Stimulated activated naive B cell treated with anti-CD40 and anti-IgM and Interleukin-4, amounts not matched to agents 10 μg/mL and 1 μg/mL and 100 μg/mL, for 72 hours (primary cell): ENCODE measurements around the gene GLI3.

Source experiments
- ATAC-seq, 2 donors: fragments of 150-1000 bp; cut with Tn5 transposase; replicated peaks; 2 replicates each; pipeline ENCODE4 v1.10.0; 2021; ENCODE audit warnings: moderate library complexity in 1 of 2
- DNase-seq: peaks from one replicate; pipeline ENCODE4 v3.0.0; 2021
- H3K27ac Mint-ChIP-seq: one replicate; pipeline ENCODE4 v1.8.0; 2022; ENCODE audit warnings: mild to moderate bottlenecking, mixed read lengths
- H3K27me3 Mint-ChIP-seq, 2 donors: one replicate each; pipeline ENCODE4 v1.8.0; 2022; ENCODE audit warnings: mixed read lengths in 2 of 2
- H3K36me3 Mint-ChIP-seq, 2 donors: one replicate each; pipeline ENCODE4 v1.8.0; 2022; ENCODE audit warnings: mixed read lengths in 2 of 2, mild to moderate bottlenecking in 1 of 2
- H3K4me1 Mint-ChIP-seq, 2 donors: one replicate each; pipeline ENCODE4 v1.8.0; 2022; ENCODE audit warnings: mixed read lengths in 2 of 2, mild to moderate bottlenecking in 1 of 2
- H3K4me3 Mint-ChIP-seq, 2 donors: one replicate each; pipeline ENCODE4 v1.8.0; 2022; ENCODE audit warnings: mild to moderate bottlenecking in 2 of 2, mixed read lengths in 2 of 2, moderate library complexity in 1 of 2
- H3K9me3 Mint-ChIP-seq, 2 donors: one replicate each; pipeline ENCODE4 v1.8.0; 2022; ENCODE audit warnings: mixed read lengths in 2 of 2, mild to moderate bottlenecking in 1 of 2

Gene GLI3

GRCh38 chr7:42192851-42193461 lies 44.1 kb downstream of the GLI3 start:
- no peaks in the 10 kb centered on the region for H3K9me3 Mint-ChIP-seq
- H3K36me3 Mint-ChIP-seq: peaks cover 0 to 2% of the 10 kb centered on the region in 2 donors
- H3K4me3 Mint-ChIP-seq: no peak overlapping the region
- DNase-seq (no peak), ATAC-seq (peak in 1 of 2 donors; percentile 52)
- H3K27me3 Mint-ChIP-seq: no peaks in the 10 kb centered on the region
- H3K4me1 Mint-ChIP-seq: peaks cover 4 to 9% of the 10 kb centered on the region in 2 donors
- H3K27ac Mint-ChIP-seq: no peak overlapping the region

GRCh38 chr7:42192066-42192465 lies 44.9 kb downstream of the GLI3 start:
- Mint-ChIP-seq H3K27ac (no peak overlapping the region), H3K4me3 (no peak overlapping the region), H3K9me3 (no peaks in the 10 kb centered on the region), H3K27me3 (no peaks in the 10 kb centered on the region), H3K36me3 (peaks cover 0 to 2% of the 10 kb centered on the region in 2 donors), H3K4me1 (peaks cover 4 to 9% of the 10 kb centered on the region in 2 donors)
- ATAC-seq (no peak), DNase-seq (no peak)

GRCh38 chr7:42189535-42189934 lies 47.5 kb downstream of the GLI3 start:
- H3K4me1 Mint-ChIP-seq: peaks cover 4 to 9% of the 10 kb centered on the region in 2 donors
- H3K9me3 Mint-ChIP-seq: no peaks in the 10 kb centered on the region
- H3K27me3 Mint-ChIP-seq: peaks cover 3 to 6% of the 10 kb centered on the region in 2 donors
- peaks cover 0 to 2% of the 10 kb centered on the region in 2 donors for H3K36me3 Mint-ChIP-seq
- no peak overlapping the region for H3K4me3 Mint-ChIP-seq
- DNase-seq: no peak
- no peak for ATAC-seq
- H3K27ac Mint-ChIP-seq: no peak overlapping the region

GRCh38 chr7:42186151-42186550 lies 50.9 kb downstream of the GLI3 start:
- Mint-ChIP-seq H3K27me3 (peaks cover 3 to 6% of the 10 kb centered on the region in 2 donors), H3K9me3 (no peaks in the 10 kb centered on the region), H3K36me3 (no peaks in the 10 kb centered on the region), H3K4me1 (no peaks in the 10 kb centered on the region), H3K4me3 (no peak overlapping the region), H3K27ac (no peak overlapping the region)
- ATAC-seq: no peak
- DNase-seq: no peak

GRCh38 chr7:42185726-42186125 lies 51.3 kb downstream of the GLI3 start:
- DNase-seq: no peak
- H3K36me3 Mint-ChIP-seq: no peaks in the 10 kb centered on the region
- no peaks in the 10 kb centered on the region for H3K9me3 Mint-ChIP-seq
- ATAC-seq: no peak
- peaks cover 3 to 6% of the 10 kb centered on the region in 2 donors for H3K27me3 Mint-ChIP-seq
- no peak overlapping the region for H3K4me3 Mint-ChIP-seq
- H3K27ac Mint-ChIP-seq: no peak overlapping the region
- no peaks in the 10 kb centered on the region for H3K4me1 Mint-ChIP-seq

GRCh38 chr7:42183547-42183946 lies 53.5 kb downstream of the GLI3 start:
- no peak overlapping the region for H3K4me3 Mint-ChIP-seq
- ATAC-seq (no peak), DNase-seq (no peak)
- no peaks in the 10 kb centered on the region for H3K36me3 Mint-ChIP-seq
- no peaks in the 10 kb centered on the region for H3K4me1 Mint-ChIP-seq
- H3K27ac Mint-ChIP-seq: no peak overlapping the region
- H3K9me3 Mint-ChIP-seq: peaks cover 0 to 2% of the 10 kb centered on the region in 2 donors
- H3K27me3 Mint-ChIP-seq: peaks cover 6 to 9% of the 10 kb centered on the region in 2 donors

GRCh38 chr7:42181566-42181965 lies 55.4 kb downstream of the GLI3 start:
- ATAC-seq (no peak), DNase-seq (no peak)
- no peak overlapping the region for H3K4me3 Mint-ChIP-seq
- H3K9me3 Mint-ChIP-seq: peaks cover 0 to 2% of the 10 kb centered on the region in 2 donors
- no peaks in the 10 kb centered on the region for H3K36me3 Mint-ChIP-seq
- no peak overlapping the region for H3K27ac Mint-ChIP-seq
- peaks cover 4 to 6% of the 10 kb centered on the region in 2 donors for H3K4me1 Mint-ChIP-seq
- peaks cover 6 to 9% of the 10 kb centered on the region in 2 donors for H3K27me3 Mint-ChIP-seq

- Mint-ChIP-seq H3K4me1 (peaks cover 4 to 6% of the 10 kb centered on the region in 2 donors), H3K27me3 (peaks cover under 1 to 5% of the 10 kb centered on the region in 2 donors), H3K9me3 (peaks cover 0 to 2% of the 10 kb centered on the region in 2 donors), H3K27ac (no peak overlapping the region), H3K36me3 (no peaks in the 10 kb centered on the region), H3K4me3 (no peak overlapping the region)
- DNase-seq: no peak
- no peak for ATAC-seq
Measured at GRCh38 chr7:42180806-42181205, 56.2 kb downstream of the GLI3 start.

- ATAC-seq: no peak
- H3K36me3 Mint-ChIP-seq: no peaks in the 10 kb centered on the region
- no peak overlapping the region for H3K27ac Mint-ChIP-seq
- no peak for DNase-seq
- peaks cover 0 to 2% of the 10 kb centered on the region in 2 donors for H3K9me3 Mint-ChIP-seq
- peaks cover 4 to 6% of the 10 kb centered on the region in 2 donors for H3K4me1 Mint-ChIP-seq
- no peak overlapping the region for H3K4me3 Mint-ChIP-seq
- H3K27me3 Mint-ChIP-seq: peaks cover 0 to 5% of the 10 kb centered on the region in 2 donors
Measured at GRCh38 chr7:42176724-42177101, 60.3 kb downstream of the GLI3 start.

- DNase-seq (no peak), ATAC-seq (no peak)
- Mint-ChIP-seq H3K9me3 (peaks cover 0 to 2% of the 10 kb centered on the region in 2 donors), H3K4me1 (peaks cover 4 to 6% of the 10 kb centered on the region in 2 donors), H3K27ac (no peak overlapping the region), H3K4me3 (no peak overlapping the region), H3K36me3 (no peaks in the 10 kb centered on the region), H3K27me3 (peaks cover 0 to 5% of the 10 kb centered on the region in 2 donors)
Measured at GRCh38 chr7:42175834-42176723, 60.9 kb downstream of the GLI3 start.

- ATAC-seq (no peak), DNase-seq (no peak)
- peaks cover 0 to 2% of the 10 kb centered on the region in 2 donors for H3K9me3 Mint-ChIP-seq
- no peak overlapping the region for H3K27ac Mint-ChIP-seq
- H3K36me3 Mint-ChIP-seq: no peaks in the 10 kb centered on the region
- H3K4me1 Mint-ChIP-seq: peaks cover 4 to 6% of the 10 kb centered on the region in 2 donors
- no peak overlapping the region for H3K4me3 Mint-ChIP-seq
- H3K27me3 Mint-ChIP-seq: peaks cover 0 to 2% of the 10 kb centered on the region in 2 donors
Measured at GRCh38 chr7:42174391-42174912, 62.6 kb downstream of the GLI3 start.

GRCh38 chr7:42170724-42171123 lies 66.3 kb downstream of the GLI3 start:
- no peaks in the 10 kb centered on the region for H3K9me3 Mint-ChIP-seq
- H3K4me3 Mint-ChIP-seq: no peak overlapping the region
- no peaks in the 10 kb centered on the region for H3K36me3 Mint-ChIP-seq
- DNase-seq (no peak), ATAC-seq (no peak)
- no peaks in the 10 kb centered on the region for H3K4me1 Mint-ChIP-seq
- no peaks in the 10 kb centered on the region for H3K27me3 Mint-ChIP-seq
- no peak overlapping the region for H3K27ac Mint-ChIP-seq

GRCh38 chr7:42168512-42168911 lies 68.5 kb downstream of the GLI3 start:
- Mint-ChIP-seq H3K27me3 (no peaks in the 10 kb centered on the region), H3K36me3 (no peaks in the 10 kb centered on the region), H3K27ac (no peak overlapping the region), H3K4me1 (no peaks in the 10 kb centered on the region), H3K4me3 (no peak overlapping the region), H3K9me3 (no peaks in the 10 kb centered on the region)
- ATAC-seq: no peak
- no peak for DNase-seq

GRCh38 chr7:42167631-42168236 lies 69.3 kb downstream of the GLI3 start:
- Mint-ChIP-seq H3K27ac (no peak overlapping the region), H3K36me3 (no peaks in the 10 kb centered on the region), H3K27me3 (no peaks in the 10 kb centered on the region), H3K9me3 (no peaks in the 10 kb centered on the region), H3K4me1 (no peaks in the 10 kb centered on the region), H3K4me3 (no peak overlapping the region)
- ATAC-seq (no peak), DNase-seq (no peak)
